Measurements from ENCODE around the gene PRCC.

GRCh38 chr1:156767879-156768604 lies 707 bp downstream of the PRCC start:
- TF ChIP-seq HDGF (IDR thresholded peaks at IDR 0.05; ENCODE audit: borderline replicate concordance) (no peak), FOXA1 (IDR thresholded peaks at IDR 0.05) (no peak)
